ENCODE measurements around the gene MTHFD1.

MTHFD1 gene

GRCh38 chr14:64417771-64418125 is 29.6 kb downstream of the MTHFD1 start:
- TF ChIP-seq CTCF (IDR thresholded peaks at IDR 0.05; ENCODE audit: low read depth, low read length, missing control alignments): no peak
- DNase-seq (ENCODE audit: extremely low read depth, low read depth): no peak
- H3K4me3 ChIP-seq (replicated peaks; ENCODE audit: low read depth, low read length): no peak overlapping the region

DNA sequence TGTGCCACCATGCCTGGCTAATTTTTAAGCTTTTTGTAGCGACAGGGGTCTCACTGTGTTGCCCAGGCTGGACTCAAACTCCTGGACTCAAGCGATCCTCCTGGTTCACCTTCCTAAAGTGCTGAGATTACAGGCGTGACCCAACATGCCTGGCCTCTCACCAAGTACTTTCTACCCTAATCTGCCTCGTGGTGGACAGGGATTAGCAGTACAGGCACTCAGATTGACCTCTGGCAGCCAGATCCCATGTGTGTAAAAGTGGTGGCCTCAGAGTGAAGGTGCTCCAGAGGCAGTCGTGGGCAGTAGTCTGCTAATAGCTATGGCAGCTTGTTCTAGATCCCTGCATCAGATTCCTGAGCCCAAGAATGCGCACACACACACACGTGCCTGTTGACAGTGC is 30.9 kb downstream of the MTHFD1 start:
- TF ChIP-seq CTCF (IDR thresholded peaks at IDR 0.05; ENCODE audit: low read depth, low read length, missing control alignments): no peak
- no peak overlapping the region for H3K4me3 ChIP-seq (replicated peaks; ENCODE audit: low read depth, low read length)
- DNase-seq (ENCODE audit: extremely low read depth, low read depth): no peak

- peak; percentile 50 for DNase-seq (ENCODE audit: extremely low read depth, low read depth)
Observed at GRCh38 chr14:64421166-64421565, 33.0 kb downstream of the MTHFD1 start.

GRCh38 chr14:64422005-64422404 is 33.9 kb downstream of the MTHFD1 start:
- TF ChIP-seq CTCF (IDR thresholded peaks at IDR 0.05; ENCODE audit: low read depth, low read length, missing control alignments): no peak
- no peak for DNase-seq (ENCODE audit: extremely low read depth, low read depth)
- no peak overlapping the region for H3K4me3 ChIP-seq (replicated peaks; ENCODE audit: low read depth, low read length)

More at GRCh38 chr14:64421166-64421565, 33.0 kb downstream of the MTHFD1 start:
- no peak overlapping the region for H3K4me3 ChIP-seq (replicated peaks; ENCODE audit: low read depth, low read length)
- TF ChIP-seq CTCF (IDR thresholded peaks at IDR 0.05; ENCODE audit: low read depth, low read length, missing control alignments): no peak

DNA sequence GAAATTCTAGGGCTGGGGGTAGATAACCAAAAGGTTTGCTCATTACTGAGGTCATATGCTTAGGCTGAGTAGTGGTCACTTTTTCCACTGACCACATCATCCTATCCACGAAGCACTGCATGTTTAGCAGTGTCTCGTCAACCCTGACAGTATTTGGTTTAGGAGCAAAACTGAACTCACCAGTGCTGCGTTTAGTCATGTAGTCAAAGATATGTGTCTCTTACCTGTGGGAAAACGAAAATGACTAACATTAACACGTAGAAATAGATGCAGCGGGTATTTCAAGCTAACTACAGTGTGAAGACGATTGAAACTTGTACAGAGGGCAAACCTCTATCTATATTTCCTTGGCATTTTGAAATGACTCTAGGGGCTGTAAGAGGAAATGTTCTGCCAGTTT is 34.6 kb downstream of the MTHFD1 start:
- no peak for TF ChIP-seq CTCF (IDR thresholded peaks at IDR 0.05; ENCODE audit: low read depth, low read length, missing control alignments)
- DNase-seq (ENCODE audit: extremely low read depth, low read depth): no peak
- no peak overlapping the region for H3K4me3 ChIP-seq (replicated peaks; ENCODE audit: low read depth, low read length)

DNA sequence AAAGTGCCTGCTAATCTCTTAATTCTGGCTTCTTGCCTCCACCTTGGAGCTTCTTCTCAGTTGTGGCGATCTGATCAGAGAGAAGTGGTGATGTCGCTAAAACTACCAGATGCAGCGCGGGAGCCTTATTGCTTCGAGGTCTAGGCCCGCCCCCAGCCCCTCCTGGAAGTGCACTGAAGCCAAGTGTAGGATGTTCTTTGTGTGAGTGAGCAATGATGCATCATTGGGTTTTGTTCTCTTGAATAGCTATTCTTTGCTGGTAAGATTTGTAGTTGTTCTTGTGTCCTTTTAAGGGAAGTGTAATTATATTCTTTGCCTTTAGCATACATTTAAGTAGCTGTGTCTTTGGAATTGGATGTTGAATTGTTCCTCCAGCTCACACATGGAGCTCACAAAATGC is 35.8 kb downstream of the MTHFD1 start:
- no peak for DNase-seq (ENCODE audit: extremely low read depth, low read depth)
- no peak overlapping the region for H3K4me3 ChIP-seq (replicated peaks; ENCODE audit: low read depth, low read length)
- no peak for TF ChIP-seq CTCF (IDR thresholded peaks at IDR 0.05; ENCODE audit: low read depth, low read length, missing control alignments)

GRCh38 chr14:64434528-64434927 is 46.4 kb downstream of the MTHFD1 start:
- H3K4me3 ChIP-seq (replicated peaks; ENCODE audit: low read depth, low read length): no peak overlapping the region
- no peak for TF ChIP-seq CTCF (IDR thresholded peaks at IDR 0.05; ENCODE audit: low read depth, low read length, missing control alignments)
- DNase-seq (ENCODE audit: extremely low read depth, low read depth): no peak

Data from HFF-Myc (cell line).